Activated CD4-positive, alpha-beta T cell treated with anti-CD3 and anti-CD28 coated beads for 1 hour (primary cell): Measurements from ENCODE around the gene RAB25.
"Not testable (repeated sequence)": the region's sequence is repeated elsewhere in the genome, so short reads cannot be mapped to it uniquely, and the experiment has no call there.

Experiments used
- DNase-seq: peaks from one replicate; pipeline ENCODE4 v3.0.0-alpha.2; 2020

Gene RAB25

DNA sequence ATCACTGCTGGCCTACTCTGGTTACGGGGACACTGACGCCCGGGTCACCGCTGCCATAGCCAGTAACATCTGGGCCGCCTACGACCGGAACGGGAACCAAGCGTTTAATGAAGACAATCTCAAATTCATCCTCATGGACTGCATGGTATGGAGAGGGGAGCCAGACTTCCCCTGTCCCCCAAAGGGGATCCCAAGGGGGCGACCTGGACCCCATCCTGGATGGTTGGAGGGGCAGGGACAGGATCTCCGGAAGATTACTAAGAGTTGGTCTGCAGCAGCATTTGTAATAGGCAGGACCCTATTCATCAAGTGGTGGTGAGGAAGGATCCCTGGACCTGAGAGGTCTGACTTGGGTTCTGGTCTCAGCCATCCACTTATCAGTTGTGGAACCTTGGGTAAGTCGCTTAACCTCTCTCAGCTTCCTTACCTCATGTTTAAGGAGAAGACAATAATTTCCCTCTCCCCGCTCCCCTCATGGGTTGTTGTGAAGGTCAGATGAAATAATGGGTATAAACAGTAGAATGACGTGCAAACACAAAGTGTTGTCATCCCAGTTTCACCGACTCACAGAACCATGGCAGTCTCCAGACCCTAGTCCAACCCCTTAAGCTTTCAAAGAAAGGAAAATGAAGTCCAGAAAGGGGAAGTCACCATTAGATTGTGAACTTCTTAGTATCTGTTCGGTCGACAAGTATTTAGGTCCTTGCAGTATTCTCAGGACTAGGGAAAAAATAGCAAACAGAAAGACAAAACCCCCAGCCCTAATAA, 5.5 kb upstream of the RAB25 start:
- no peak for DNase-seq

DNA sequence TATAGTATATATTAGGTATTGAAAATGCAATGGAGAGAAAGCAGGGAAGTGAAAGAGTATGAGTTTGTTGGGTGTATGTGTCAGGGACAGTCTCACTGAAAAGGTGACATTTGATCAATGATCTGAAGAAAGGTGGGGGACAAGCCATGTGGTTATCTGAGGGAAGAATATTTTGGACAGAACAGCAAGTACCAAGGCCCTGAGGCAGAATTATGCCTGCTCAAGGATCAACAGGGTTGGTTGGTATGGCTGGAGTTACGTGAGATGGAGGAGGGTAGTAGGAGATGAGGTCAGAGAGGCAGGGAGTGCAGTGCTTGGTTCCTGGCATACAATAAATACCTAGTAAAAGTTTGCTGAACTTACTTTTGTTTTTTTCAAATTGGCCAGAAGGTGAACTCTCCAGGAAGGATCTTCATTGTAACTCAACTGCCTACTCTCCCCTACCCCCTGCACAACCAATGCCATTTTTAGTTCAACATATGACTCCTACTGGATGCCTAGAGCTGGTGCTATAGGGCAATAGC, 4.6 kb upstream of the RAB25 start:
- no peak for DNase-seq

DNA sequence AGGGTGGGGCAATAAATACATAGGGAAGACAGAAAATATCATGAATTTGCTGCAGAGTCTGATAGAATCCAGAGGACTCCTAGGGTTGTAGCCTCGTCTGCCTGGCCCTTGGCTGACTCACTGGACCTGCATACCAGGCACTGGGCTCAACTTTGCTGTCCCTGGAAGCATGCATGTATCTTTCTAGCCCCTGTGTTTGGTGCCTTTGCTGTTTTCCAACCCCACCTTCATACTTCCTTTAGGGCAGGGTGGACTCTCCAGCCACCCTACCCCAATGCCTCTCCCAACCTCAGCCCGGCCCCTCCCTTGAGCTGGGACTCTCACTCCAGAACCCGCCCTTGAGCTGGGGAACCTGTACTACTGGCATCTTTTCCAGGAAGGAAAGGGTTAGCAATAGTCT, 1.2 kb downstream of the RAB25 start:
- no peak for DNase-seq

- no peak for DNase-seq
Measured at GRCh38 chr1:156063997-156064285, 3.0 kb downstream of the RAB25 start.

GRCh38 chr1:156064615-156065014, 3.7 kb downstream of the RAB25 start:
- no peak for DNase-seq

- DNase-seq, result no peak
Measured at GRCh38 chr1:156065212-156065611, 4.3 kb downstream of the RAB25 start.

- no peak for DNase-seq
Measured at GRCh38 chr1:156065871-156066270, 4.9 kb downstream of the RAB25 start.

DNA sequence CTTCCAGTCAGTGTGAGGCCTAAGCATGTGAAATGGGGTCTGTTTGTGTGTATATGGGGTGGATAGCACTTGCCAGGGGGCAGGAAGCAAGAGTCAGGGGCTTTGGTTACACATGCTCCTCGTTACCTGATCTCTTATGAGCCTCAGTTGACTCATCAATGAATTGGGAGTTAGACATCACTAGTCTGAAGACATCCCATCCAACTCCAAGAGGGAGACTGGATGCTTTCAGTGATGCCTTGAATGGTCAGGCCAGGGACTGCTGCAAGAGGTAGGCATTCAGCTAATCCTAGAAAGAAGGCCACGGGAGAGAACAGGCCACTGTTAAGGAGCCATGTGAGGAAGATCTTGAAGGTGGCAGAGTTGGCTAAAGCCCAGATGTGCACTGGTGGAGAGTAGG, 6.3 kb downstream of the RAB25 start:
- no peak for DNase-seq

DNA sequence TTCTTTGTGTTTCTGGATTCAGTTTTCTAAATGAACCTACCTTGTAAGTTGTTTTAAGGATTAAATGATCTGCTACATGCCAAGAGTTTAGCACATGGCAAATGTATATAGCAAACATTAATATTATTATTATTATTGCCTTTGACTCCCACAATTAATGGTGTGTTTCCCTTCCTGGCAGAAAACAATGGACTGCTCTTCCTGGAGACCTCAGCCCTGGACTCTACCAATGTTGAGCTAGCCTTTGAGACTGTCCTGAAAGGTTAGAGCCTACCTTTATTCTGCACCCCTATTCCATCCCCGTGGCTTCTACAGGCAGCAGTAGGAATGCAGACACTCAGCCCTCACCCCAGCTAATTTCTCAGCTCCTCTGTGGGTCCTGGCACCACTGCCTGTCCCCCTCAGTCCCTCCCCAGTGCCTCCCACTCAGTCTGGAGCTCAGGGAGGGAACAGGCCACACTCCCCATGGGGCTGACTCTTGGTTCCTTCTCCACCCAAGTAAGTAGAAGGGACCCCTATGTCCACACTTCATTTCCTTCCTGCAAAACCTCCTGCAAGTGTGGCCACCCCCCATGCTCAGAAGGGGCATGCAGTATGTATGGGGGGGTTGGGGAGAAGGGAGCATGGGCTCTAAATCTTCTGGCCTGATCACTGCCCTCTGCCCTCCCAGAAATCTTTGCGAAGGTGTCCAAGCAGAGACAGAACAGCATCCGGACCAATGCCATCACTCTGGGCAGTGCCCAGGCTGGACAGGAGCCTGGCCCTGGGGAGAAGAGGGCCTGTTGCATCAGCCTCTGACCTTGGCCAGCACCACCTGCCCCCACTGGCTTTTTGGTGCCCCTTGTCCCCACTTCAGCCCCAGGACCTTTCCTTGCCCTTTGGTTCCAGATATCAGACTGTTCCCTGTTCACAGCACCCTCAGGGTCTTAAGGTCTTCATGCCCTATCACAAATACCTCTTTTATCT, 8.8 kb downstream of the RAB25 start:
- DNase-seq, result no peak

GRCh38 chr1:156070548-156070947, 9.6 kb downstream of the RAB25 start:
- no peak for DNase-seq

DNA sequence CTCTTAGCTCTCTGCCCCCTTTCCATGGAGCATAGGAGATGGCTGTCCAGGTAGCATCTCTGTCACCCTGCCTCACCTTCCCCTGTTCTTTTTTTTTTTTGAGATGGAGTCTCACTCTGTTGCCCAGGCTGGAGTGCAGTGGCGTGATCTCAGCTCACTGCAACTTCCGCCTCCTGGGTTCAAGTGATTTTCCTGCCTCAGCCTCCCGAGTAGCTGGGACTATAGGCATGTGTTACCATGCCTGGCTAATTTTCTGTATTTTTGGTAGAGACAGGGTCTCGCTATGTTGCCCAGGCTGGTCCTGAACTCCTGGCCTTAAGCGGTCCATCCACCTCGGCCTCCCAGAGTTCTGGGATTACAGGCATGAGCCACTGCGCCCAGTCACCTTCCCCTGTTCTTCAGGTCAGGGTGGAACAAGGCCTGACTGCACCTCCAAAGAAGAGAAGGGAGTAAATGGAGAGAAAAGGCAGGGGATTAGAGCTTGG, 10.4 kb downstream of the RAB25 start:
- DNase-seq, result not testable (repeated sequence)

DNA sequence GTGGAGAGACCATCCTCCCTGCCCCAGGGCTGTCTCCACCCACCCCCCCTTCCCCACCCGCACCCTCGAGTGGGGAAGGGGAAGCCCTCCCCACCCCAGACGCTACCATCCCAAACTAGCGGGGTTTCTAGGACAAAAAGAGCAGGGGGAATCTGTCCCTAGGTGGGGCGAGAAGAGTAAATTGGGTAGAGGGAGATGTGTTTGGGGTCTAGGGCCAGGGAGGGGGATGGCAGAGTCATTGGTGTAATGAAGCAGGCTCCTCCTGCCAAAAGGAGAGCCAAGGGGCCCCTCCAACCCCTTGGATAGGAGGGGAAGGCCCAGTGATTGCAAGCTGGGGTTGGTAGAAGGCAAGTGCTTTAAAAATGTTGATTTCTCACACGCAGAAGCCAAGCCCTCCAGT, 11.3 kb downstream of the RAB25 start:
- DNase-seq, result no peak

- DNase-seq, result no peak
Measured at GRCh38 chr1:156073110-156073687, 12.2 kb downstream of the RAB25 start.

DNA sequence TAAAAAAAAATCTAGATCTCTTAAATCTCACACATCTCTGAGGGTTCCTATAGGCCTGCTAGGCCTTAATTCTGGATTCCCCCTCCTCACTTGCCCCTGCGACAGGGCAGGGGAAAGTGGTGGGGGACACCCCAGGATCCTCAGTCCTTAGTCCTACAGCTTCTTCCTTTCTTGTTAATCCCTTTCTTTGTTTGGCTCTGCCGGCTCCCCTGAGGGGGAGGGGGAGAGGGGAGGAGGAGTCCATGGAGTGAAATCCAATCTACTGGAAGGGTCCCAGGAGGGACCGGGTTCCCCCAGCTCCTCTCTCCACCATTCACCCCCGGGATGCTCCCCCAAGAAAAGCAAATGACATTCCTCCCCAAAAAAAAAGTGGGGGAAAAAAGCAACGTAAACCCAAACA, 12.8 kb downstream of the RAB25 start:
- no peak for DNase-seq

- DNase-seq, result no peak
Measured at GRCh38 chr1:156074661-156075060, 13.7 kb downstream of the RAB25 start.

GRCh38 chr1:156075162-156075561, 14.2 kb downstream of the RAB25 start:
- no peak for DNase-seq

DNA sequence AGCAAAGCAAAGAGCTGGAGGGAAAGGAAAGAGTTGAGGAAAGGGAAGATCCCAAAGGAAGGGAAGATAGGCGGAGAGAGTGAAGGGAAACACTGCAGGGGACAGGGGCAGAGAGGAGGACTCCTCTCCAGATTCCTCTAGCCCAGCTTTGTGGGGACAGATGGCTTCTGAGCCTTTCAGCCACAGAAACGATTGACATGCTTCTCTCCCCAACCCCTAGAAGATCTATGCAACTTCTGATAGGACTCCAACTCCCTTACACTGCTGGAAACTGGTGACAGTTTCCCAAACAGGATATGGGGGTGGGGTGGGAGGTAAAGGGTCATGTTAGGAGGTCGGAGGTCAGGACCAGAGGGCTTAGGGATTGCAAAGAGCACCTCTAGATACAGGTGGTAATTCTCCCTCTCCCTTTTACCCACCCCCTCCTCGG, 14.8 kb downstream of the RAB25 start:
- no peak for DNase-seq

- no peak for DNase-seq
Measured at GRCh38 chr1:156076609-156077429, 15.9 kb downstream of the RAB25 start.

GRCh38 chr1:156077430-156077760, 16.4 kb downstream of the RAB25 start:
- no peak for DNase-seq

GRCh38 chr1:156078728-156079127, 17.8 kb downstream of the RAB25 start:
- no peak for DNase-seq

DNA sequence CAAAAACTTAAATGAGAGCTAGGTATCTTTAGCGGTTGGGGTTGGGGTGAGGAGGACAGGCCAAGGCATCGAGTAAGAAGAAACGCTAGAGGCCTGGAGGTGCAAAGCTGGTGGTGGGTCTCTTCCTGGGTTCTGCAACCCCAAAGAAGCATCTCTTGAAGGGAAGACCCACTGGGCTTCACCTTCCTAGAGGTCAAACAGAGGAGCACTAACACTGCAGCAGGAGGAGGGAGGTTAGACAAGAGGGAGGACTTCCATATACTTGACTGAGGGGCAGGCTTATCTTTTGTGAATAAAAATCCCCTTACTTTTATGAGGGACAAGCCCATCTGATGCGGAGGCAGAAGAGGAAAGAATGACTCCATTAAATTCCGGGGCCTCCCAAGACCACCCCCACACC, 18.8 kb downstream of the RAB25 start:
- no peak for DNase-seq

- DNase-seq, result no peak
Measured at GRCh38 chr1:156080241-156080862, 19.4 kb downstream of the RAB25 start.
